ENCODE data around the gene GLYATL1B.
"Not testable (repeated sequence)": the region's sequence is repeated elsewhere in the genome, so short reads cannot be mapped to it uniquely, and the experiment has no call there.

GLYATL1B gene

GRCh38 chr11:59086007-59086406 lies at the start of gene GLYATL1B:
TSS of gene GLYATL1B (plus strand) at chr11:59086307. CDS start at chr11:59086307, 0 bp downstream.
- in situ Hi-C loops (cut with HindIII; ENCODE audit: low sequenced_read_pairs), result not testable (repeated sequence)

GRCh38 chr11:59036542-59036941 lies 49.6 kb upstream of the GLYATL1B start:
- in situ Hi-C loops (cut with HindIII; ENCODE audit: low sequenced_read_pairs), result not testable (repeated sequence)

- in situ Hi-C loops (cut with HindIII; ENCODE audit: low sequenced_read_pairs), result not testable (repeated sequence)
Observed at GRCh38 chr11:59037434-59037833, 48.7 kb upstream of the GLYATL1B start.

GRCh38 chr11:59040607-59041006 lies 45.5 kb upstream of the GLYATL1B start:
- in situ Hi-C loops (cut with HindIII; ENCODE audit: low sequenced_read_pairs), result no loop called here

GRCh38 chr11:59051383-59051782 lies 34.7 kb upstream of the GLYATL1B start:
- in situ Hi-C loops (cut with HindIII; ENCODE audit: low sequenced_read_pairs), result not testable (repeated sequence)

- in situ Hi-C loops (cut with HindIII; ENCODE audit: low sequenced_read_pairs), result not testable (repeated sequence)
Observed at GRCh38 chr11:59052355-59052754, 33.8 kb upstream of the GLYATL1B start.

GRCh38 chr11:59053387-59053786 lies 32.7 kb upstream of the GLYATL1B start:
- in situ Hi-C loops (cut with HindIII; ENCODE audit: low sequenced_read_pairs), result no loop called here

DNA sequence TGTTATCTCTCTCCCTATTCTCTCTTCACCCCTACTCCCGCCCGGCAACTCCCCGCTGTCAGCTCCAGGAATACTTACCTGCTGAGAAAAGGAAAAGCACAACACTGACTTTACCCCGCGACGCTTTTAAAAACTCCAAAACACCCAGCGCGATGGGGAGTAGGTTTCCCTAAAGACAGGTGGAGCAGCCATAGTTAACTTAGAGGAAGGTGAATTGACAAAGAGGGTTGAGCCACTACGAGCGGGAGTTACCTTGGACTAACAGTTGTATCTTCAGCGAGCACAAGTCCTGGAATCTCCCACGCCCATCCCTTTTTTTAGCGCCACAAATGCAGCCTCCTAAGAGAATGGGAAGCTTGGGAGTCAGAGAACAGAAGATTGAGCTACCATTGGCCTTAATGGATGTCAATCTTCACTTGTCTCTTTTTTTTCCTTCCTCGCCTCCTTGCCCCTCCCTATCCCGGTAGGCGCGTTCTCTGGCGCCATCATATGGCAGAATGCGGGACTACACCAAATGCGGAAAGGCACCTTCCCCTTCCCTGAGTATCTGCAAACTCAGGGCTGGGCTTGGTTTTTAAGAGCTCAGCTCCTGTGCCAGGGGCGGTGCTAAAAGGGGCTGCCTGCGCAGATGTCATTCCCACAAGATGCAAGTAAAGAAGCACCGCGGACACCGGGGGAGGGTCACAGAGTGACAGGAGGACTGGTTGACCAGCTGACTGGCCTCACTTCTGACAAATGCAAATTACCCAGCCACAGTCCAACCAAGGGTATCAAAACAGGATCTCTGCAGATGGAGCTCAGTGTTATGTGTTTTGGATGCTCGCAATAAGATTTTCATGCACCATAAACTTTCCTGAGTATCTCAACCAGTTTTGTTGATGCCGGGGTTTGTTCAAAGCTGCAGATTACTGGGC lies 27.7 kb upstream of the GLYATL1B start:
- in situ Hi-C loops (cut with HindIII; ENCODE audit: low sequenced_read_pairs), result not testable (repeated sequence)

DNA sequence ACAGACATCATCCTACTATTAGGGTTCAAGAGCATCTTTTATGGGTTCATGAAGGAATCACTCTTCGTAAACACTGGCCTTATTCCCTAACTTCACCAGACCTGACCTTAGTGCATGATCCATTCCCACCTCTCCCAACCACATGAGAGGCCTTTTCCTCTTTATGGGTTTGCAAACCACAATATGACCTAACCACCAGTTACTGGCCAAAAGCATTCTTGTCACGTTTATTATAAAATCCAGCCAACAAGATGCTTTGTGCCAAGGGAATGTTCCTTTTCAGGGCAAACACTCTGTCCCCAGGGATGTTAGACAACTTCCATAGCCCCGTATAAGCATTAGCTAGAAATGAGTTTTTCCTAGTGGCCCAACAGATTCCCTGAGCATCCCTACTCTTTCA lies 26.0 kb upstream of the GLYATL1B start:
- in situ Hi-C loops (cut with HindIII; ENCODE audit: low sequenced_read_pairs), result not testable (repeated sequence)

GRCh38 chr11:59062602-59063529 lies 23.2 kb upstream of the GLYATL1B start:
- in situ Hi-C loops (cut with HindIII; ENCODE audit: low sequenced_read_pairs), result no loop called here

DNA sequence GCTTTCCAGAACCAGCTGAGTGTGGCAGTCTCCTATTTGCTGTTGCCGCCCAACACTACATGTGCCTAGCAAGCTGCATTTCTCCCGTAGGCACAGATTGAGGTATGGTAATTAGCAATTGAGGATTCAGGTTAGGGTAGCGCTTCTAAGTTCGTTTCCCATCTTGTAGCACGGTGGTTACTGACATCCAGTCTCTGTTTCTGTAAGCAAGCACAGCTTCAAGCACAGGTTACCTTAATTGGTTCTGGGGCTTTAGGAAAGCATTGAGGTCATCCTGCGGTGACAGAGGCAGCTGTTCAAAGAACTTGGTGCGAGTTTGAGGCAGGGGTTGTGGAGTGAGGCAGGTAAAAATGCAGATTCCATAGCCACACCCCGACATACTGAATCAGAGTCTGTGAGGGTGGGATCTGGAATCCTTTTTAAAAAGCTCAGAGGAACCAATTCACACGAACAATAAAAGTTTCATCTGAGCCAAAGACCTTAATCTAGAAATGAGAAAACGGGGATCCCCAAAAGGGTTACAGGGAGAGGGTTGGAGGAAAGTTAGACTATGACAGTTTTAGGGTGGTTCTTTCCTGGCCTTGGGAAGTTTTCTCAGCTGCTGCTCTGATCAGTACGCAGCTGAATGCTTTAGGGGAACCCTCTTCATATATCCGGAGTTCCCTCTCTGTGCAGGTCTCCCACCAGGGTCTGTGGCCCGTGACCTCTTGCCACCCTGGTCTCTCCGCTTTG lies 21.9 kb upstream of the GLYATL1B start:
- in situ Hi-C loops (cut with HindIII; ENCODE audit: low sequenced_read_pairs), result not testable (repeated sequence)

DNA sequence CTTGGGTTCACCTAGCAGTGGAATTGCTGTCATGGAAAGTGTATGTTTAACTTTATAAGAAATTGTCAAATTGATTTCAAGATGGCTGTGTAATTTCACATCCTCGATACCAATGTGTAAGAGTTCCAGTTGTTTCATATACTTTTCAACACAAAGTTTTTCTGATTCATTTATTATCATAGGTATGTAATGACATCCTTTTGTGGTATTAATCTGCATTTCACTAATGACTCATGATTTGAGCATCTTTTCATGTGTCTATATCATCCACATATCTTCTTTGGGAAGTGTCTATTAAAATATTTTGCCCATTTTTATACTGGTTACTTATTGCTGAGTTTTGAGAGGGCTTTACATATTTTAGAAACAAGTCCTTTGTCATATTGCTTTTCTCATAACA lies 17.0 kb upstream of the GLYATL1B start:
- in situ Hi-C loops (cut with HindIII; ENCODE audit: low sequenced_read_pairs), result no loop called here

DNA sequence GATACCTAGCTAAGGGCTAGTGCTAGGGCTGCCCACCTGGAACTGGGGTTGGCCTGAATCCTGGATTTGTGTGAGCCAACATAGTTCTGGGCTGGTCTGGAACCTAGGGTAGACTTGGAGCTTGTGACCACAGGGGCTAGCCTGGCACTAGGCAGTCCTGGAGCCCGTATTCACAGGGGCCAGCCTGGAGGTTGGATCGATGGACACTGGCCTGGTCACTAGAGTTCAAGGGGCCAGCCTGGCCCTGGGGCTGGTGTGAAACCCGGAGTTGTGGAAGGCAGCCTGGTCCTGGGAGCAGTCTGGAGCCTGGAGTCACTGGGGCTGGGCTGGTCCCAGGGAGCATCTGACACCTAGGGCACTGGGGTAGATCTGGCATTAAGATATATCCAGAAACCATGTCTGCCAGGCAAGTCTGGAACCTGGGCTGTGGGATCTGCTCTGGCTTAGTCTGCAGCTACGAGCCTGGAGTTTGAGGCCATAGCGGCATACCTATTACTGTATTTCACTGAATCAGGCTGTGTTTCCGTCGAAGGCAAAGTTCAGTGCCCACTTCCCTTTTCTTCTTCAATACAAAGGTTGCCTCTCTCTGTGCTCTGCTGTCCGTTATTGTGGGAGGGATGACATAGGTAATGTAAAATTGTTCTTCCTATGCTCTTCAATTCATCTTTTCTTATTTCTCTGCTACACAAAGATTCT lies 9.1 kb upstream of the GLYATL1B start:
- in situ Hi-C loops (cut with HindIII; ENCODE audit: low sequenced_read_pairs), result no loop called here

DNA sequence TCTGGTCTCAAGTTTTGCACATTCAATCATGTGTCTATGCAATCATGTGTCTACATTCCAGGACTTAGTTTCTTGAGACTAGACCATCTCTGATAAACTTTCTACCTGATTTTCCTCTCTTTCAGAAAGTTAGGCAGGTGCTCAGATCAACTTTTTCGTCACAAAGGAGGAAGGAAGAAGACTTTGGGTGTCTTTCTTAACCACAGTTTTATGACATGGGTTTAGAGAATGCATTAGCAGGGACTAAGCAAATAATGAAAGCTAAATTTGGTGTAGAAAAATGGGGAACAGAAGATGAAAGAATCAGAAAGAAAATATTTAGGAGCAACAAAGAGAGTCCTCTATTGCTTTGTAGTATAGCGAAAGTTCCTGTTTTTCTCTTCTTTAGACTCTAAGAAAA lies 7.7 kb upstream of the GLYATL1B start:
- in situ Hi-C loops (cut with HindIII; ENCODE audit: low sequenced_read_pairs), result no loop called here

- in situ Hi-C loops (cut with HindIII; ENCODE audit: low sequenced_read_pairs), result no loop called here
Observed at GRCh38 chr11:59079086-59079485, 7.0 kb upstream of the GLYATL1B start.

GRCh38 chr11:59080421-59080820 lies 5.7 kb upstream of the GLYATL1B start:
- in situ Hi-C loops (cut with HindIII; ENCODE audit: low sequenced_read_pairs), result not testable (repeated sequence)

GRCh38 chr11:59081430-59082020 lies 4.6 kb upstream of the GLYATL1B start:
- in situ Hi-C loops (cut with HindIII; ENCODE audit: low sequenced_read_pairs), result not testable (repeated sequence)

GRCh38 chr11:59088162-59088561 lies 2.1 kb downstream of the GLYATL1B start:
- in situ Hi-C loops (cut with HindIII; ENCODE audit: low sequenced_read_pairs), result no loop called here

- in situ Hi-C loops (cut with HindIII; ENCODE audit: low sequenced_read_pairs), result not testable (repeated sequence)
Observed at GRCh38 chr11:59093576-59093975, 7.5 kb downstream of the GLYATL1B start.

DNA sequence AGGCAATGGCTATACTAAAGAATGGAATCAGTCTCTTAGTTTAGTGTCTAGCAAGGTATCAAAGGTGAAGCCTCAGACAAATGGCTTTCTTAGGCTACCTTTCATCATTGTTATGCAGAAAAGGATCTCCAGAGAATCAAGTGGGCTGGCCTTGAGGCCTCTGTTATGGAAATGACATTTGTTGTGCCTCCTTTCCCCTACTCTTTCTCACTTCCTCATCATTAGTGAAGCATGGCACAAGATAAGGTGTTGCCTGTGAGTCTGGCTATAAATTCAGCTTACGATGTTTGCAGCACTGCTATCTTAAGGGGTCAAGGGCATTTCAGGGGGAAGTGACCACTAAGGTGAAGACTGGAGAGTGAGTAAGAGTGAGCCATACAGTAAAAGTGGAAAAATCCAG lies 9.1 kb downstream of the GLYATL1B start:
- in situ Hi-C loops (cut with HindIII; ENCODE audit: low sequenced_read_pairs), result not testable (repeated sequence)
